NCI-H2029 treated with DMSO at 0.1 percent for 48 hours (cell line): ENCODE measurements around the gene BIRC5.

Experiments used
- DNase-seq: peaks from one replicate; lab custom pipeline; 2025; lab: John Stamatoyannopoulos, UW

BIRC5 gene

GRCh38 chr17:78184351-78184750 is 29.7 kb upstream of the BIRC5 start:
- no peak for DNase-seq

- no peak for DNase-seq
These were observed 29.2 kb upstream of the BIRC5 start for GRCh38 chr17:78184868-78185267.

GRCh38 chr17:78185981-78186691 is 27.9 kb upstream of the BIRC5 start:
- no peak for DNase-seq

GRCh38 chr17:78186692-78187595 is 27.1 kb upstream of the BIRC5 start, which contains the start of the genes AFMID and TK1:
Gene AFMID (plus strand): TSS chr17:78187362. CDS start chr17:78187371, 9 bp downstream.
Gene TK1 (minus strand): TSS chr17:78187052. CDS start chr17:78186994, 58 bp downstream.
- DNase-seq, result peak; percentile 81

GRCh38 chr17:78196716-78197115 is 17.3 kb upstream of the BIRC5 start:
- no peak for DNase-seq

GRCh38 chr17:78197147-78197832 is 16.8 kb upstream of the BIRC5 start:
- no peak for DNase-seq

- DNase-seq, result no peak
These were observed 13.6 kb upstream of the BIRC5 start for GRCh38 chr17:78200451-78200850.

GRCh38 chr17:78202666-78203065 is 11.4 kb upstream of the BIRC5 start:
- DNase-seq, result no peak

- no peak for DNase-seq
These were observed 9.5 kb upstream of the BIRC5 start for GRCh38 chr17:78204387-78205123.

GRCh38 chr17:78205124-78205775 is 8.8 kb upstream of the BIRC5 start:
- no peak for DNase-seq

GRCh38 chr17:78206298-78206697 is 7.8 kb upstream of the BIRC5 start:
- DNase-seq, result no peak

GRCh38 chr17:78208486-78208885 is 5.6 kb upstream of the BIRC5 start:
- DNase-seq, result no peak

- DNase-seq, result no peak
These were observed 3.9 kb upstream of the BIRC5 start for GRCh38 chr17:78210111-78210510.

GRCh38 chr17:78211032-78211431 is 3.0 kb upstream of the BIRC5 start:
- no peak for DNase-seq

- no peak for DNase-seq
These were observed 631 bp downstream of the BIRC5 start for GRCh38 chr17:78214706-78215061.

GRCh38 chr17:78219396-78220150 is 5.5 kb downstream of the BIRC5 start:
- DNase-seq, result no peak

GRCh38 chr17:78223061-78223460 is 9.0 kb downstream of the BIRC5 start:
- no peak for DNase-seq

GRCh38 chr17:78223765-78224164 is 9.7 kb downstream of the BIRC5 start:
- DNase-seq, result no peak

GRCh38 chr17:78224231-78225087 is 10.4 kb downstream of the BIRC5 start:
- DNase-seq, result no peak
